Colonic mucosa (tissue), 4 donors: Measurements from ENCODE around the gene OS9. TPM values are rescaled to one million over a fixed set of nuclear protein-coding genes. Genes with fewer than 3 reads are reported as not detected.
"Not testable (repeated sequence)": the region's sequence is repeated elsewhere in the genome, so short reads cannot be mapped to it uniquely, and the experiment has no call there.

ENCODE experiments used
- DNase-seq: peaks from one replicate; pipeline ENCODE4 v3.0.0-alpha.2; 2020
- H3K27ac ChIP-seq: fragments of 200-600 bp; one replicate; pipeline ENCODE4 v1.8.0; 2021
- H3K27me3 ChIP-seq: fragments of 200-600 bp; one replicate; pipeline ENCODE4 v1.8.0; 2021
- H3K36me3 ChIP-seq: fragments of 200-600 bp; one replicate; pipeline ENCODE4 v1.8.0; 2021
- H3K4me1 ChIP-seq: fragments of 200-600 bp; one replicate; pipeline ENCODE4 v1.8.0; 2021; ENCODE audit warnings: mild to moderate bottlenecking
- H3K4me3 ChIP-seq: fragments of 200-600 bp; one replicate; pipeline ENCODE4 v1.8.0; 2021
- H3K9ac ChIP-seq, 2 donors: one replicate each; pipeline ENCODE4 v1.7.0; 2013; ENCODE audit warnings: control low read depth in 2 of 2, low read depth in 2 of 2, low read length in 2 of 2
- H3K9me3 ChIP-seq: fragments of 200-600 bp; one replicate; pipeline ENCODE4 v1.8.0; 2021
- CTCF ChIP-seq: fragments of 200-600 bp; IDR thresholded peaks from one replicate; pipeline ENCODE4 v1.8.0; 2022; ENCODE audit warnings: antibody characterized with exemption, mild to moderate bottlenecking
- intact Hi-C: fragments of 100-400 bp; cut with DNase I; formaldehyde crosslinking; loops from one replicate; pipeline ENCODE4 v1.14.1; 2022
- total RNA-seq, 2 donors: library from RNA; stranded (reverse); fragmentation: NEBNext Ultra II Directional in 1 of 2; extraction: Animal tissue kit (Norgen Biotek cat#: 25700) in 1 of 2; gene quantifications; one replicate each; pipeline ENCODE4 v1.2.1, GENCODE V29; 2021
- donor health status: healthy.
- donor health status: DM: no; HTN: no; CAD: no.
- donor health status: DM: no; HTN: no; CAD: no.

Gene OS9
- total RNA-seq, 2 donors from 2014 or later = 219 to 284 TPM

GRCh38 chr12:57657744-57658143 lies 36.2 kb upstream of the OS9 start:
- H3K4me3 ChIP-seq = no peak overlapping the region
- DNase-seq = no peak
- no peaks in the 10 kb centered on the region for H3K27me3 ChIP-seq
- H3K9ac ChIP-seq = no peak overlapping the region
- no peaks in the 10 kb centered on the region for H3K36me3 ChIP-seq
- no peaks in the 10 kb centered on the region for H3K9me3 ChIP-seq
- no peaks in the 10 kb centered on the region for H3K4me1 ChIP-seq
- TF ChIP-seq CTCF = no peak
- H3K27ac ChIP-seq = no peak overlapping the region
- intact Hi-C loops = no loop called here

GRCh38 chr12:57658890-57659289 lies 35.0 kb upstream of the OS9 start:
- no peak for TF ChIP-seq CTCF
- Histone ChIP-seq H3K27ac (no peak overlapping the region), H3K4me1 (no peaks in the 10 kb centered on the region), H3K4me3 (no peak overlapping the region), H3K9ac (no peak overlapping the region), H3K27me3 (no peaks in the 10 kb centered on the region), H3K9me3 (no peaks in the 10 kb centered on the region), H3K36me3 (no peaks in the 10 kb centered on the region)
- DNase-seq = no peak
- intact Hi-C loops = no loop called here

GRCh38 chr12:57661376-57661775 lies 32.6 kb upstream of the OS9 start:
- DNase-seq = no peak
- intact Hi-C loops = no loop called here
- H3K36me3 ChIP-seq = no peaks in the 10 kb centered on the region
- H3K9ac ChIP-seq = no peak overlapping the region
- H3K27me3 ChIP-seq = no peaks in the 10 kb centered on the region
- no peaks in the 10 kb centered on the region for H3K4me1 ChIP-seq
- H3K9me3 ChIP-seq = no peaks in the 10 kb centered on the region
- no peak for TF ChIP-seq CTCF
- no peak overlapping the region for H3K4me3 ChIP-seq
- no peak overlapping the region for H3K27ac ChIP-seq

- H3K36me3 ChIP-seq, intact Hi-C loops: not testable (repeated sequence)
Observed at GRCh38 chr12:57665066-57665820, 28.7 kb upstream of the OS9 start.

GRCh38 chr12:57666897-57667296 lies 27.0 kb upstream of the OS9 start:
- intact Hi-C loops = no loop called here
- Histone ChIP-seq H3K27ac (no peak overlapping the region), H3K27me3 (no peaks in the 10 kb centered on the region), H3K9me3 (no peaks in the 10 kb centered on the region), H3K4me3 (no peak overlapping the region), H3K4me1 (no peaks in the 10 kb centered on the region), H3K9ac (no peak overlapping the region), H3K36me3 (no peaks in the 10 kb centered on the region)
- no peak for DNase-seq
- no peak for TF ChIP-seq CTCF

More at GRCh38 chr12:57665066-57665820, 28.7 kb upstream of the OS9 start:
- not testable (repeated sequence) for H3K27me3 ChIP-seq, H3K4me3 ChIP-seq, H3K9me3 ChIP-seq, H3K9ac ChIP-seq, H3K27ac ChIP-seq, DNase-seq, H3K4me1 ChIP-seq

GRCh38 chr12:57669691-57670090 lies 24.2 kb upstream of the OS9 start:
- H3K27me3 ChIP-seq, H3K4me1 ChIP-seq, intact Hi-C loops, H3K4me3 ChIP-seq, H3K9me3 ChIP-seq, DNase-seq, H3K27ac ChIP-seq, H3K9ac ChIP-seq, H3K36me3 ChIP-seq: not testable (repeated sequence)

- H3K36me3 ChIP-seq, H3K27me3 ChIP-seq, DNase-seq, H3K9me3 ChIP-seq, H3K4me1 ChIP-seq, intact Hi-C loops, H3K9ac ChIP-seq, H3K27ac ChIP-seq, H3K4me3 ChIP-seq: not testable (repeated sequence)
Observed at GRCh38 chr12:57671811-57672210, 22.1 kb upstream of the OS9 start.
